Measurements from ENCODE around the gene SLC25A51.

GRCh38 chr9:37909326-37909725 is 5.4 kb upstream of the SLC25A51 start:
- TF ChIP-seq RARB (CRISPR knock-in tag; IDR thresholded peaks at IDR 0.05) (no peak), PATZ1 (CRISPR knock-in tag; IDR thresholded peaks at IDR 0.05; ENCODE audit: borderline replicate concordance) (no peak), ISL1 (CRISPR knock-in tag; IDR thresholded peaks at IDR 0.05) (no peak), ESRRG (CRISPR knock-in tag; IDR thresholded peaks at IDR 0.05) (no peak), ZC3H10 (CRISPR knock-in tag; IDR thresholded peaks at IDR 0.05) (no peak), TOX (CRISPR knock-in tag; IDR thresholded peaks at IDR 0.05; ENCODE audit: borderline replicate concordance) (no peak), ZFP3 (CRISPR knock-in tag; IDR thresholded peaks at IDR 0.05) (no peak)

All from SK-N-SH treated with all-trans-retinoic acid at 6 μM for 48 hours (cell line).